Endothelial cell of umbilical vein (primary cell): ENCODE results near the gene SLC1A4. TPM values are rescaled to one million over a fixed set of nuclear protein-coding genes. Genes with fewer than 3 reads are reported as not detected.

Experiments
- BruUV-seq: library from RNA; stranded (reverse); fragments of 400-500 nt; replicated peaks from 2 replicates; lab custom pipeline; 2021; lab: Mats Ljungman, UMichigan
- CTCF ChIA-PET: fragments of 300-600, 350-600 bp; sonication (Branson Sonifier 250); formaldehyde crosslinking; loops from one replicate; lab custom pipeline; 2021; ENCODE audit warnings: antibody characterized with exemption, inconsistent platforms; lab: Charles Lee
- POLR2A ChIA-PET: fragments of 300-600, 350-600 bp; sonication (Branson Sonifier 250); formaldehyde crosslinking; loops from one replicate; lab custom pipeline; 2021; ENCODE audit warnings: antibody characterized with exemption, inconsistent platforms; lab: Charles Lee
- DNase-seq: peaks from one replicate; pipeline ENCODE4 v3.0.0-alpha.2; 2011; ENCODE audit warnings: low read depth, low spot score
- FAIRE-seq: peaks from 2 replicates; lab custom pipeline; 2011; peaks lifted over from hg19 to GRCh38; lab: Jason Lieb, UNC
- H2AFZ ChIP-seq: 2 replicates; pipeline ENCODE4 v1.6.0; 2012; ENCODE audit warnings: low read depth, low read length, control low read depth, inconsistent platforms
- H3K27ac ChIP-seq: 2 replicates; pipeline ENCODE4 v1.5.1; 2011; ENCODE audit warnings: low read depth, mild to moderate bottlenecking, control low read depth, low read length, moderate library complexity; ENCODE audit not compliant: insufficient read depth
- H3K27me3 ChIP-seq, 2 experiments: 2 replicates each; pipeline versions ENCODE4 v1.6.0 to v1.6.1; 2011; ENCODE audit warnings: low read length in 2 of 2, mixed read lengths in 1 of 2; ENCODE audit not compliant: control insufficient read depth in 2 of 2, insufficient read depth in 2 of 2
- H3K36me3 ChIP-seq, 2 experiments: 2 replicates in 1 of 2; 3 replicates in 1 of 2; pipeline ENCODE4 v1.5.1; 2011; ENCODE audit warnings: low read length in 2 of 2, mild to moderate bottlenecking in 1 of 2, moderate library complexity in 1 of 2; ENCODE audit not compliant: control insufficient read depth in 2 of 2, insufficient read depth in 2 of 2; ENCODE audit errors: extremely low read depth in 1 of 2
- H3K4me1 ChIP-seq: 3 replicates; pipeline ENCODE4 v1.5.1; 2011; ENCODE audit warnings: mild to moderate bottlenecking, low read length; ENCODE audit not compliant: control insufficient read depth, insufficient read depth; ENCODE audit errors: extremely low read depth
- H3K4me2 ChIP-seq: 2 replicates; pipeline ENCODE4 v1.6.1; 2011; ENCODE audit warnings: low read length, control low read depth, mixed read lengths; ENCODE audit not compliant: insufficient read depth
- H3K4me3 ChIP-seq, 3 experiments: fragments of 200-600 bp in 1 of 3; sonication (generic), shearing (Covaris generic) in 1 of 3; replicated peaks in 1 of 3; 2 replicates each; pipeline ENCODE4 v1.5.1; 2011 to 2016; ENCODE audit warnings: control low read depth in 3 of 3, low read length in 3 of 3, mild to moderate bottlenecking in 2 of 3, inconsistent platforms in 1 of 3, low read depth in 1 of 3, moderate library complexity in 1 of 3; ENCODE audit not compliant: insufficient read depth in 1 of 3
- H3K79me2 ChIP-seq: 2 replicates; pipeline ENCODE4 v1.6.0; 2012; ENCODE audit warnings: low read length, inconsistent platforms; ENCODE audit not compliant: control insufficient read depth, insufficient read depth
- H3K9ac ChIP-seq: replicated peaks from 2 replicates; pipeline ENCODE3; 2011; ENCODE audit warnings: low read length, control low read depth; ENCODE audit not compliant: insufficient read depth; ENCODE audit errors: extremely low read depth
- H3K9me1 ChIP-seq: replicated peaks from 3 replicates; pipeline ENCODE4 v1.6.0; 2011; ENCODE audit warnings: mild to moderate bottlenecking, low read length; ENCODE audit not compliant: control insufficient read depth, insufficient read depth; ENCODE audit errors: extremely low read depth
- H3K9me3 ChIP-seq: replicated peaks from 2 replicates; pipeline ENCODE4 v1.5.1; 2012; ENCODE audit warnings: low read length, inconsistent platforms; ENCODE audit not compliant: control insufficient read depth, insufficient read depth
- H4K20me1 ChIP-seq: replicated peaks from 2 replicates; pipeline ENCODE3; 2011; ENCODE audit warnings: mild to moderate bottlenecking, low read length; ENCODE audit not compliant: control insufficient read depth, insufficient read depth; ENCODE audit errors: extremely low read depth
- JUN ChIP-seq: IDR thresholded peaks from 2 replicates; pipeline ENCODE4 v1.6.1; 2011; ENCODE audit warnings: borderline replicate concordance, low read depth; ENCODE audit not compliant: insufficient read length, insufficient read depth
- POLR2AphosphoS5 ChIP-seq: IDR thresholded peaks from 2 replicates; pipeline ENCODE4 v1.6.1; 2012; ENCODE audit warnings: low read depth, mild to moderate bottlenecking, control low read depth, low read length, moderate library complexity; ENCODE audit not compliant: insufficient read depth
- dilution Hi-C: fragments of 300-500 bp; cut with MboI; formaldehyde crosslinking; loops from one replicate; pipeline ENCODE4 v1.15.0; 2019; ENCODE audit warnings: low sequenced_read_pairs; ENCODE audit not compliant: extremely low pct_ligation_motif_present
- intact Hi-C: fragments of 100-400 bp; cut with micrococcal nuclease; formaldehyde crosslinking; loops from one replicate; pipeline ENCODE4 v1.10.0; 2022
- polyA plus RNA-seq, 4 experiments: library from polyadenylated mRNA; depleted of rRNA in 3 of 4; stranded (reverse) in 3 of 4; unstranded in 1 of 4; fragments of >200 nt; gene quantifications; 2 replicates each; pipeline versions ENCODE4 v1.2.1 to v1.2.3, GENCODE V29; 2011 to 2012; ENCODE audit warnings: missing spikeins in 1 of 4
- total RNA-seq: library from RNA; stranded (reverse); gene quantifications from 2 replicates; pipeline ENCODE4 v1.2.3, GENCODE V29; 2021
- TF ChIP-seq, protein P1 (sequence below): IDR thresholded peaks from 2 replicates; pipeline ENCODE4 v1.6.1; 2011; ENCODE audit not compliant: insufficient read depth, insufficient read length
- TF ChIP-seq, protein P2 (sequence below), 2 donors: IDR thresholded peaks; 1 replicate in 1 of 2; 2 replicates in 1 of 2; pipeline ENCODE4 v1.5.1; 2011; ENCODE audit warnings: low read length in 2 of 2, mild to moderate bottlenecking in 2 of 2, moderate library complexity in 2 of 2, control low read depth in 1 of 2, inconsistent platforms in 1 of 2, low read depth in 1 of 2; ENCODE audit not compliant: insufficient read depth in 1 of 2; ENCODE audit errors: extremely low read depth in 1 of 2

SLC1A4 gene
- total and polyA plus RNA-seq, 2 donors (not counting 3 experiments of a cell fraction or from before 2014, with no cell fraction given), result 9.9 to 13.9 TPM

DNA sequence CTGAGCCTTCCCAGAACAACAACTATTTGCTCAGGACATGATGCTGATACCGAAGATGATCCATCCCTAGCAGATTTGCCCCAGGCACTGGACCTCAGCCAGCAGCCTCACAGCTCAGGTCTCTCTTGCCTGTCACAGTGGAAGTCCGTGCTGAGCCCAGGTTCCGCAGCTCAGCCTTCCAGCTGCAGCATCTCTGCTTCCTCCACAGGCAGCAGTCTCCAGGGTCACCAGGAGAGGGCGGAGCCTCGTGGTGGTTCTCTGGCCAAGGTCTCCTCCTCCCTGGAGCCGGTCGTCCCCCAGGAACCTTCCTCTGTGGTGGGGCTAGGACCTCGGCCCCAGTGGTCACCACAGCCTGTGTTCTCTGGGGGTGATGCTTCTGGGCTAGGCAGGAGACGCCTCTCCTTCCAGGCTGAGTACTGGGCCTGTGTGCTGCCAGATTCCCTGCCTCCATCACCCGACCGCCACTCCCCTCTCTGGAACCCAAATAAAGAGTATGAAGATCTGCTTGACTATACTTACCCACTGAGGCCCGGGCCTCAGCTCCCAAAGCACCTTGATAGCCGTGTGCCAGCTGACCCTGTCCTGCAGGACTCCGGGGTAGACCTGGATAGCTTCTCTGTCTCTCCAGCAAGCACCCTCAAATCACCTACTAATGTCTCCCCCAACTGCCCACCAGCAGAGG, 82.4 kb downstream of the SLC1A4 start:
- no TSS peak for BruUV-seq
- Histone ChIP-seq H3K27ac (no peak overlapping the region), H3K9me1 (no peaks in the 10 kb centered on the region), H3K79me2 (peaks cover 3% of the 10 kb centered on the region), H4K20me1 (no peaks in the 10 kb centered on the region), H3K4me1 (peaks cover 38% of the 10 kb centered on the region), H3K9ac (no peak overlapping the region), H3K4me2 (no peak overlapping the region), H3K27me3 (no peaks in the 10 kb centered on the region), H3K4me3 (no peak overlapping the region), H3K9me3 (no peaks in the 10 kb centered on the region), H3K36me3 (peaks cover 6 to 37% of the 10 kb centered on the region in 2 experiments), H2AFZ (no peak overlapping the region)
- DNase-seq (no peak), FAIRE-seq (no peak)
- POLR2A ChIA-PET, result no interaction called here
- TF ChIP-seq, protein P1, sequence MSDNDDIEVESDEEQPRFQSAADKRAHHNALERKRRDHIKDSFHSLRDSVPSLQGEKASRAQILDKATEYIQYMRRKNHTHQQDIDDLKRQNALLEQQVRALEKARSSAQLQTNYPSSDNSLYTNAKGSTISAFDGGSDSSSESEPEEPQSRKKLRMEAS, result no peak
- TF ChIP-seq, protein P2, sequence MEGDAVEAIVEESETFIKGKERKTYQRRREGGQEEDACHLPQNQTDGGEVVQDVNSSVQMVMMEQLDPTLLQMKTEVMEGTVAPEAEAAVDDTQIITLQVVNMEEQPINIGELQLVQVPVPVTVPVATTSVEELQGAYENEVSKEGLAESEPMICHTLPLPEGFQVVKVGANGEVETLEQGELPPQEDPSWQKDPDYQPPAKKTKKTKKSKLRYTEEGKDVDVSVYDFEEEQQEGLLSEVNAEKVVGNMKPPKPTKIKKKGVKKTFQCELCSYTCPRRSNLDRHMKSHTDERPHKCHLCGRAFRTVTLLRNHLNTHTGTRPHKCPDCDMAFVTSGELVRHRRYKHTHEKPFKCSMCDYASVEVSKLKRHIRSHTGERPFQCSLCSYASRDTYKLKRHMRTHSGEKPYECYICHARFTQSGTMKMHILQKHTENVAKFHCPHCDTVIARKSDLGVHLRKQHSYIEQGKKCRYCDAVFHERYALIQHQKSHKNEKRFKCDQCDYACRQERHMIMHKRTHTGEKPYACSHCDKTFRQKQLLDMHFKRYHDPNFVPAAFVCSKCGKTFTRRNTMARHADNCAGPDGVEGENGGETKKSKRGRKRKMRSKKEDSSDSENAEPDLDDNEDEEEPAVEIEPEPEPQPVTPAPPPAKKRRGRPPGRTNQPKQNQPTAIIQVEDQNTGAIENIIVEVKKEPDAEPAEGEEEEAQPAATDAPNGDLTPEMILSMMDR (IDR thresholded peaks at IDR 0.05; ENCODE audit: extremely low read depth in 1 of 2, insufficient read depth in 1 of 2, low read depth in 1 of 2, low read length in 2 of 2), result peak in 1 of 2 donors; percentile 18
- TF ChIP-seq JUN, result no peak
- TF ChIP-seq POLR2AphosphoS5, result no peak
- CTCF ChIA-PET, result interaction anchor here (1.1 to 2.6 kb wide), 4 partner anchors 15 to 154 kb away, joined by 3 to 14 read pairs (median 4); no protein-coding TSS in a partner anchor
- dilution Hi-C loops (no loop called here), intact Hi-C loops (no loop called here)
